Measurements from ENCODE around the gene LRRC34.

LRRC34 gene

GRCh38 chr3:169818316-169818715 is 5.6 kb upstream of the LRRC34 start:
- no peaks in the 10 kb centered on the region for H3K36me3 ChIP-seq (ENCODE audit: control insufficient read depth in 1 of 2, insufficient read depth in 2 of 2, low read length in 2 of 2)
- peaks cover 0 to 4% of the 10 kb centered on the region in 2 donors for H3K4me1 ChIP-seq (ENCODE audit: control insufficient read depth in 1 of 2, insufficient read depth in 2 of 2, low read length in 2 of 2)
- H3K27me3 ChIP-seq (ENCODE audit: control insufficient read depth in 1 of 2, insufficient read depth in 2 of 2, low read length in 2 of 2), result no peaks in the 10 kb centered on the region
- no peak overlapping the region for H3K9ac ChIP-seq (ENCODE audit: low read depth in 1 of 2, low read length in 2 of 2)
- H3K4me3 ChIP-seq (ENCODE audit: low read depth in 1 of 2, low read length in 2 of 2), result no peak overlapping the region
- H3K9me3 ChIP-seq (ENCODE audit: control insufficient read depth in 1 of 2, low read length in 2 of 2), result peaks cover 7 to 8% of the 10 kb centered on the region in 2 donors
- H3K27ac ChIP-seq (ENCODE audit: low read depth, low read length), result no peak overlapping the region

DNA sequence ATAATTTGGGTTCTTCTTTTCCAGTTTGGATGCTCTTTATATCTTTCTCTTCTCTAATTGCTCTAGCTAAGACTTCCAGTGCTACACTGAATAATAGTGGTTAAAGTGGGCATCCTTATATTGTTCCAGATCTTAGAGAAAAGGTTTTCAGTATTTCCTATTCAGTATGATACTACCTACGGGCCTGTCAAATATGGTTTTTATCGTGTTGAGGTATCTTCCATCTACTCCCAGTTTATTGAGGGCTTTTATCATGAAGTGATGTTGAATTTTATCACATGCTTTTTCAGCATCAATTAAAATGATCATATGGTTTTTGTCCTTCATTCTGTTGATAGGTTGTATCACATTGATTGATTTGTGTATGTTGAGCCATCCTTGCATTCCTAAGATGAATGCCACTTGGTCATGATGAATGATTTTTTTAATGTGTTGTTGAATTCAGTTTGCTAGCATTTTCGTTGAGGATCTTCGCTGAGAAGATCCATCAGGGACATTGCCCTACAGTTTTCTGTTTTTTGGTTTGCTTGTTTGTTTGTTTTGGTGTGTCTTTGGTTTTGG is 3.0 kb upstream of the LRRC34 start:
- Histone ChIP-seq H3K4me1 (ENCODE audit: control insufficient read depth in 1 of 2, insufficient read depth in 2 of 2, low read length in 2 of 2) (peaks cover 0 to 22% of the 10 kb centered on the region in 2 donors), H3K9me3 (ENCODE audit: control insufficient read depth in 1 of 2, low read length in 2 of 2) (peaks cover 7 to 8% of the 10 kb centered on the region in 2 donors), H3K4me3 (ENCODE audit: low read depth in 1 of 2, low read length in 2 of 2) (no peak overlapping the region), H3K9ac (ENCODE audit: low read depth in 1 of 2, low read length in 2 of 2) (no peak overlapping the region), H3K27ac (ENCODE audit: low read depth, low read length) (no peak overlapping the region), H3K36me3 (ENCODE audit: control insufficient read depth in 1 of 2, insufficient read depth in 2 of 2, low read length in 2 of 2) (no peaks in the 10 kb centered on the region), H3K27me3 (ENCODE audit: control insufficient read depth in 1 of 2, insufficient read depth in 2 of 2, low read length in 2 of 2) (no peaks in the 10 kb centered on the region)

GRCh38 chr3:169813757-169814517 is 1.2 kb upstream of the LRRC34 start:
- H3K9me3 ChIP-seq (ENCODE audit: control insufficient read depth in 1 of 2, low read length in 2 of 2), result peaks cover 7 to 8% of the 10 kb centered on the region in 2 donors
- peak overlapping the region in 1 of 2 donors; percentile 79 for H3K9ac ChIP-seq (ENCODE audit: low read depth in 1 of 2, low read length in 2 of 2)
- no peaks in the 10 kb centered on the region for H3K36me3 ChIP-seq (ENCODE audit: control insufficient read depth in 1 of 2, insufficient read depth in 2 of 2, low read length in 2 of 2)
- no peak overlapping the region for H3K27ac ChIP-seq (ENCODE audit: low read depth, low read length)
- H3K4me1 ChIP-seq (ENCODE audit: control insufficient read depth in 1 of 2, insufficient read depth in 2 of 2, low read length in 2 of 2), result peaks cover 0 to 22% of the 10 kb centered on the region in 2 donors
- peak overlapping the region; percentile 71 to 82 for H3K4me3 ChIP-seq (ENCODE audit: low read depth in 1 of 2, low read length in 2 of 2)
- no peaks in the 10 kb centered on the region for H3K27me3 ChIP-seq (ENCODE audit: control insufficient read depth in 1 of 2, insufficient read depth in 2 of 2, low read length in 2 of 2)

DNA sequence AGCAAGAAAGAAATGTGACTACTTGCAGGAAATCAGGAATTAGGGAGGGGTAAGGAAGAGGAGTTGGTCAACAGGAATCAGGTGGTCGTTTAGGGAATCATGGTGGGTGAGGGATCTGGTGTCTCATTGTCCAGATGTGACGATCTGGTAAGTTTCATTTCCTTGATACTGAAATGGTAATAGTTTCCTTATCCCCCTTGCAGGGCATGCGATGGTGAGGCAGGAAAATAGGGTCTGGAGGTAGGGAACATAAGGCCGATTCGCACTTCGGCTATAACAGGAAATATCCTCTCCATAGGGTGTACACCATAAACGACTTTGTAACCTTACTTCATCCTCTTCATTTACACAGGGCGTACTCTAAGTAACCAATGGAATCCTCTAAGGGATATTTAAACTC is 574 bp upstream of the LRRC34 start:
- H3K9ac ChIP-seq (ENCODE audit: low read depth in 1 of 2, low read length in 2 of 2), result peak overlapping the region in 1 of 2 donors; percentile 79
- no peaks in the 10 kb centered on the region for H3K27me3 ChIP-seq (ENCODE audit: control insufficient read depth in 1 of 2, insufficient read depth in 2 of 2, low read length in 2 of 2)
- H3K27ac ChIP-seq (ENCODE audit: low read depth, low read length), result no peak overlapping the region
- peaks cover 7 to 8% of the 10 kb centered on the region in 2 donors for H3K9me3 ChIP-seq (ENCODE audit: control insufficient read depth in 1 of 2, low read length in 2 of 2)
- peaks cover 0 to 22% of the 10 kb centered on the region in 2 donors for H3K4me1 ChIP-seq (ENCODE audit: control insufficient read depth in 1 of 2, insufficient read depth in 2 of 2, low read length in 2 of 2)
- no peaks in the 10 kb centered on the region for H3K36me3 ChIP-seq (ENCODE audit: control insufficient read depth in 1 of 2, insufficient read depth in 2 of 2, low read length in 2 of 2)
- peak overlapping the region; percentile 71 to 82 for H3K4me3 ChIP-seq (ENCODE audit: low read depth in 1 of 2, low read length in 2 of 2)

- H3K9ac ChIP-seq (ENCODE audit: low read depth in 1 of 2, low read length in 2 of 2), result peak overlapping the region in 1 of 2 donors; percentile 79
- H3K4me3 ChIP-seq (ENCODE audit: low read depth in 1 of 2, low read length in 2 of 2), result peak overlapping the region; percentile 71 to 82
Observed at GRCh38 chr3:169811631-169812331, 923 bp downstream of the LRRC34 start.

GRCh38 chr3:169809230-169809795 is 3.4 kb downstream of the LRRC34 start:
- no peak overlapping the region for H3K9ac ChIP-seq (ENCODE audit: low read depth in 1 of 2, low read length in 2 of 2)

More at GRCh38 chr3:169811631-169812331, 923 bp downstream of the LRRC34 start:
- Histone ChIP-seq H3K4me1 (ENCODE audit: control insufficient read depth in 1 of 2, insufficient read depth in 2 of 2, low read length in 2 of 2) (peaks cover 0 to 22% of the 10 kb centered on the region in 2 donors), H3K27ac (ENCODE audit: low read depth, low read length) (no peak overlapping the region), H3K27me3 (ENCODE audit: control insufficient read depth in 1 of 2, insufficient read depth in 2 of 2, low read length in 2 of 2) (no peaks in the 10 kb centered on the region), H3K9me3 (ENCODE audit: control insufficient read depth in 1 of 2, low read length in 2 of 2) (peaks cover 7 to 8% of the 10 kb centered on the region in 2 donors), H3K36me3 (ENCODE audit: control insufficient read depth in 1 of 2, insufficient read depth in 2 of 2, low read length in 2 of 2) (no peaks in the 10 kb centered on the region)

DNA sequence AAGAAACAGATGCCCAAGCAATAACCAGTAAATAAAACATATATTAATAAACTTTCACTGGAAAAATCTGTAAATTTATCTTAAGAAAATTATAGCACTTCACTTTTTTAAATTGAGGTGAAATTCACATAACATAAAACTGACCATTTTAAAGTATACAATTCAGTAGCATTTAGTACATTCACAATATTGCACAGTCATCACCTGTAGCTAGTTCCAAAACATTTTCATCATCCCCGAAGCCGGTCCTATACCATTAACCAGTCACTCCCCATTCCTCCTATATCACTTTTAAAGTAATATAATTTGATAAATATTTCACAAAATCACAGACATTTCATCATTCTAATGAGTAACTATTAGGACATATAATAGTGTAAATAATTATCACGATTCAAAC is 8.0 kb downstream of the LRRC34 start:
- H3K27me3 ChIP-seq (ENCODE audit: control insufficient read depth in 1 of 2, insufficient read depth in 2 of 2, low read length in 2 of 2), result no peaks in the 10 kb centered on the region
- H3K4me3 ChIP-seq (ENCODE audit: low read depth in 1 of 2, low read length in 2 of 2), result no peak overlapping the region
- H3K36me3 ChIP-seq (ENCODE audit: control insufficient read depth in 1 of 2, insufficient read depth in 2 of 2, low read length in 2 of 2), result peaks cover 0 to 2% of the 10 kb centered on the region in 2 donors
- H3K9me3 ChIP-seq (ENCODE audit: control insufficient read depth in 1 of 2, low read length in 2 of 2), result no peaks in the 10 kb centered on the region
- no peaks in the 10 kb centered on the region for H3K4me1 ChIP-seq (ENCODE audit: control insufficient read depth in 1 of 2, insufficient read depth in 2 of 2, low read length in 2 of 2)
- H3K9ac ChIP-seq (ENCODE audit: low read depth in 1 of 2, low read length in 2 of 2), result no peak overlapping the region
- H3K27ac ChIP-seq (ENCODE audit: low read depth, low read length), result no peak overlapping the region

More at GRCh38 chr3:169809230-169809795, 3.4 kb downstream of the LRRC34 start:
- Histone ChIP-seq H3K27me3 (ENCODE audit: control insufficient read depth in 1 of 2, insufficient read depth in 2 of 2, low read length in 2 of 2) (no peaks in the 10 kb centered on the region), H3K27ac (ENCODE audit: low read depth, low read length) (no peak overlapping the region), H3K9me3 (ENCODE audit: control insufficient read depth in 1 of 2, low read length in 2 of 2) (no peaks in the 10 kb centered on the region), H3K4me1 (ENCODE audit: control insufficient read depth in 1 of 2, insufficient read depth in 2 of 2, low read length in 2 of 2) (peaks cover 0 to 22% of the 10 kb centered on the region in 2 donors), H3K4me3 (ENCODE audit: low read depth in 1 of 2, low read length in 2 of 2) (no peak overlapping the region), H3K36me3 (ENCODE audit: control insufficient read depth in 1 of 2, insufficient read depth in 2 of 2, low read length in 2 of 2) (no peaks in the 10 kb centered on the region)

DNA sequence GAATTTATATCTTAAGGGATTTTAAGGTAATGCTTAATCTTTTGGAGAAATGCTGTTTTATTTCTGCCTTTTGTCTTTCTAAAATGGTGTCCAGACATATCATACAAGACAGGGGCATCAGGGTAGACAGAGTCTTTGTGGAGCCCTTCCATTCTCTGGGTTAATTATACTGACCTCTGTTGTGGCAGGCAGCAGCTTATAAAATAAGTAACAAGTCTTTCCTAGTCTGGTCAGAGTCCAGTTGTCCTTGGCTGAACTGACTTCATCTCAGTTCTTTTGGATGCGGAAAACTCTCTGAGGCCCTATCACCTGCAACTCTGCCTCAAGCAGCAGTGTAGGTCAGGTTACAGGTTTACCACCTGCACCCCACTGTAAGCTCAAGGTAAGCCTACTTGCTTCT is 20.3 kb downstream of the LRRC34 start:
- Histone ChIP-seq H3K9me3 (ENCODE audit: control insufficient read depth in 1 of 2, low read length in 2 of 2) (no peaks in the 10 kb centered on the region), H3K36me3 (ENCODE audit: control insufficient read depth in 1 of 2, insufficient read depth in 2 of 2, low read length in 2 of 2) (peaks cover 4 to 11% of the 10 kb centered on the region in 2 donors), H3K27me3 (ENCODE audit: control insufficient read depth in 1 of 2, insufficient read depth in 2 of 2, low read length in 2 of 2) (no peaks in the 10 kb centered on the region), H3K27ac (ENCODE audit: low read depth, low read length) (no peak overlapping the region), H3K4me3 (ENCODE audit: low read depth in 1 of 2, low read length in 2 of 2) (no peak overlapping the region), H3K9ac (ENCODE audit: low read depth in 1 of 2, low read length in 2 of 2) (no peak overlapping the region), H3K4me1 (ENCODE audit: control insufficient read depth in 1 of 2, insufficient read depth in 2 of 2, low read length in 2 of 2) (no peaks in the 10 kb centered on the region)

GRCh38 chr3:169790687-169791429 is 21.8 kb downstream of the LRRC34 start:
- H3K4me1 ChIP-seq (ENCODE audit: control insufficient read depth in 1 of 2, insufficient read depth in 2 of 2, low read length in 2 of 2), result no peaks in the 10 kb centered on the region
- no peaks in the 10 kb centered on the region for H3K9me3 ChIP-seq (ENCODE audit: control insufficient read depth in 1 of 2, low read length in 2 of 2)
- H3K9ac ChIP-seq (ENCODE audit: low read depth in 1 of 2, low read length in 2 of 2), result no peak overlapping the region
- H3K27ac ChIP-seq (ENCODE audit: low read depth, low read length), result no peak overlapping the region
- no peak overlapping the region for H3K4me3 ChIP-seq (ENCODE audit: low read depth in 1 of 2, low read length in 2 of 2)
- H3K36me3 ChIP-seq (ENCODE audit: control insufficient read depth in 1 of 2, insufficient read depth in 2 of 2, low read length in 2 of 2), result peaks cover 14 to 20% of the 10 kb centered on the region in 2 donors
- H3K27me3 ChIP-seq (ENCODE audit: control insufficient read depth in 1 of 2, insufficient read depth in 2 of 2, low read length in 2 of 2), result no peaks in the 10 kb centered on the region
